Effector CD4-positive, alpha-beta T cell (primary cell): ENCODE results near the gene PIGO.

Experiments used
- DNase-seq: peaks from one replicate; pipeline ENCODE4 v3.0.0-alpha.2; 2020
- total RNA-seq: gene quantifications from one replicate; lab custom pipeline; 2026; lab: John Stamatoyannopoulos, UW

Gene PIGO
- total RNA-seq: 36.8 reads per million, percentile 61 among the genes with 10 or more reads in this experiment

- DNase-seq: peak; percentile 86
Observed at GRCh38 chr9:35096035-35096849, at the start of gene PIGO. Gene PIGO (minus strand): TSS chr9:35096591. CDS start chr9:35095565, 1,026 bp downstream.

GRCh38 chr9:35142037-35142436 is 45.6 kb upstream of the PIGO start:
- no peak for DNase-seq

GRCh38 chr9:35140093-35140492 is 43.7 kb upstream of the PIGO start:
- no peak for DNase-seq

- DNase-seq: no peak
Observed at GRCh38 chr9:35136866-35137265, 40.5 kb upstream of the PIGO start.

- no peak for DNase-seq
Observed at GRCh38 chr9:35135988-35136387, 39.6 kb upstream of the PIGO start.

GRCh38 chr9:35134920-35135319 is 38.5 kb upstream of the PIGO start:
- DNase-seq: no peak

GRCh38 chr9:35116898-35117551 is 20.6 kb upstream of the PIGO start:
- DNase-seq: peak; percentile 90

- DNase-seq: no peak
Observed at GRCh38 chr9:35116539-35116897, 20.1 kb upstream of the PIGO start.

GRCh38 chr9:35115680-35116538 is 19.5 kb upstream of the PIGO start, which contains the start of gene ATOSB:
Gene ATOSB (minus strand): TSS chr9:35115862. CDS start chr9:35108274, 7,588 bp downstream.
- DNase-seq: peak; percentile 92

- DNase-seq: no peak
Observed at GRCh38 chr9:35114840-35115628, 18.6 kb upstream of the PIGO start.

GRCh38 chr9:35114113-35114839 is 17.9 kb upstream of the PIGO start:
- peak; percentile 66 for DNase-seq

GRCh38 chr9:35112257-35113020 is 16.0 kb upstream of the PIGO start:
- no peak for DNase-seq

GRCh38 chr9:35111001-35111933 is 14.9 kb upstream of the PIGO start:
- peak; percentile 94 for DNase-seq

GRCh38 chr9:35110327-35110761 is 14.0 kb upstream of the PIGO start:
- no peak for DNase-seq

- DNase-seq: no peak
Observed at GRCh38 chr9:35108946-35109575, 12.7 kb upstream of the PIGO start.

- no peak for DNase-seq
Observed at GRCh38 chr9:35108461-35108860, 12.1 kb upstream of the PIGO start.

- DNase-seq: no peak
Observed at GRCh38 chr9:35107297-35108290, 11.2 kb upstream of the PIGO start.

- no peak for DNase-seq
Observed at GRCh38 chr9:35106343-35106730, 9.9 kb upstream of the PIGO start.
